CD14-positive monocyte (primary cell): Measurements from ENCODE around the gene MAGEA11. TPM values are rescaled to one million over a fixed set of nuclear protein-coding genes. Genes with fewer than 3 reads are reported as not detected.
"Not testable (repeated sequence)": the region's sequence is repeated elsewhere in the genome, so short reads cannot be mapped to it uniquely, and the experiment has no call there.

ENCODE experiments used
- DNase-seq, 3 donors: peaks; one replicate each; pipeline ENCODE4 v3.0.0-alpha.2; 2011 to 2022
- H2AFZ ChIP-seq: 2 replicates; pipeline ENCODE4 v1.6.0; 2012; ENCODE audit warnings: mild to moderate bottlenecking, low read depth, low read length, inconsistent platforms; ENCODE audit not compliant: insufficient read depth, poor library complexity, severe bottlenecking
- H3K27ac ChIP-seq, 2 donors: 1 replicate in 1 of 2; 2 replicates in 1 of 2; pipeline ENCODE4 v1.5.1; 2012 to 2013; ENCODE audit warnings: low read length in 2 of 2, control low read depth in 1 of 2, inconsistent platforms in 1 of 2, low read depth in 1 of 2, mild to moderate bottlenecking in 1 of 2
- H3K27me3 ChIP-seq, 2 donors: one replicate each; pipeline versions ENCODE4 v1.6.0 to v1.6.1; 2011 to 2013; ENCODE audit warnings: low read length in 2 of 2; ENCODE audit not compliant: control insufficient read depth in 2 of 2, insufficient read depth in 2 of 2
- H3K36me3 ChIP-seq, 2 donors: replicated peaks in 1 of 2; 1 replicate in 1 of 2; 2 replicates in 1 of 2; pipeline versions ENCODE4 v1.5.1 to v1.6.1; 2012 to 2013; ENCODE audit warnings: low read length in 2 of 2, control low read depth in 1 of 2, inconsistent platforms in 1 of 2, mild to moderate bottlenecking in 1 of 2; ENCODE audit not compliant: insufficient read depth in 2 of 2, control insufficient read depth in 1 of 2
- H3K4me1 ChIP-seq, 2 donors: 1 replicate in 1 of 2; 2 replicates in 1 of 2; pipeline versions ENCODE4 v1.5.1 to v1.6.1; 2012 to 2013; ENCODE audit warnings: low read length in 2 of 2, control low read depth in 1 of 2, inconsistent platforms in 1 of 2, mild to moderate bottlenecking in 1 of 2, moderate library complexity in 1 of 2; ENCODE audit not compliant: insufficient read depth in 2 of 2, control insufficient read depth in 1 of 2
- H3K4me2 ChIP-seq: replicated peaks from 2 replicates; pipeline ENCODE3; 2012; ENCODE audit warnings: low read length, moderate library complexity, mild to moderate bottlenecking; ENCODE audit not compliant: poor library complexity, severe bottlenecking; ENCODE audit errors: extremely low read depth
- H3K4me3 ChIP-seq, 3 experiments: fragments of 200-600 bp in 1 of 3; sonication (generic) in 1 of 3; replicated peaks in 1 of 3; 1 replicate in 2 of 3; 2 replicates in 1 of 3; pipeline ENCODE4 v1.5.1; 2011 to 2013; ENCODE audit warnings: low read length in 3 of 3, mild to moderate bottlenecking in 3 of 3, control low read depth in 2 of 3, low read depth in 2 of 3, inconsistent platforms in 1 of 3, moderate library complexity in 1 of 3
- H3K79me2 ChIP-seq: 2 replicates; pipeline ENCODE4 v1.6.0; 2012; ENCODE audit warnings: mild to moderate bottlenecking, control low read depth, inconsistent platforms, low read length, moderate library complexity; ENCODE audit not compliant: insufficient read depth
- H3K9ac ChIP-seq: 2 replicates; pipeline ENCODE4 v1.6.0; 2017; ENCODE audit warnings: low read length, mild to moderate bottlenecking; ENCODE audit not compliant: insufficient read depth, poor library complexity, severe bottlenecking
- H3K9me3 ChIP-seq, 2 donors: replicated peaks in 1 of 2; 1 replicate in 1 of 2; 2 replicates in 1 of 2; pipeline versions ENCODE4 v1.5.1 to v1.6.1; 2012 to 2013; ENCODE audit warnings: low read length in 2 of 2, control low read depth in 1 of 2; ENCODE audit not compliant: control insufficient read depth in 1 of 2, insufficient read depth in 1 of 2
- H4K20me1 ChIP-seq: 2 replicates; pipeline ENCODE4 v1.6.0; 2012; ENCODE audit warnings: mild to moderate bottlenecking, low read length, control low read depth, moderate library complexity; ENCODE audit not compliant: insufficient read depth
- H3K27ac Mint-ChIP-seq, 7 donors: one replicate each; pipeline ENCODE4 v1.8.0; 2020; ENCODE audit warnings: mild to moderate bottlenecking in 7 of 7, mixed read lengths in 7 of 7, moderate library complexity in 6 of 7, inconsistent platforms in 2 of 7
- H3K27me3 Mint-ChIP-seq, 3 donors: one replicate each; pipeline ENCODE4 v1.8.0; 2021 to 2022; ENCODE audit warnings: low read depth in 3 of 3, mild to moderate bottlenecking in 3 of 3, mixed read lengths in 3 of 3, moderate library complexity in 3 of 3, inconsistent platforms in 1 of 3
- H3K36me3 Mint-ChIP-seq, 2 donors: one replicate each; pipeline ENCODE4 v1.8.0; 2020; ENCODE audit warnings: mixed read lengths in 2 of 2, inconsistent platforms in 1 of 2, mild to moderate bottlenecking in 1 of 2
- H3K4me1 Mint-ChIP-seq: one replicate; pipeline ENCODE4 v1.8.0; 2020; ENCODE audit warnings: mild to moderate bottlenecking, mixed read lengths
- H3K4me3 Mint-ChIP-seq, 2 donors: one replicate each; pipeline ENCODE4 v1.8.0; 2020; ENCODE audit warnings: mild to moderate bottlenecking in 2 of 2, mixed read lengths in 2 of 2, moderate library complexity in 1 of 2
- H3K9me3 Mint-ChIP-seq, 7 donors: one replicate each; pipeline ENCODE4 v1.8.0; 2020 to 2022; ENCODE audit warnings: mixed read lengths in 7 of 7, mild to moderate bottlenecking in 6 of 7, moderate library complexity in 6 of 7, inconsistent platforms in 2 of 7
- CTCF ChIP-seq: fragments of 200-600 bp; IDR thresholded peaks from one replicate; pipeline ENCODE4 v1.8.0; 2022; ENCODE audit warnings: antibody characterized with exemption, mild to moderate bottlenecking
- WGBS: methylation state at CpG from one replicate; pipeline ENCODE4 v1.1.5; 2013; ENCODE audit warnings: missing lambda C conversion rate; ENCODE audit not compliant: insufficient coverage; 5-methylcytosine and 5-hydroxymethylcytosine counted together
- intact Hi-C, 2 donors: fragments of 100-400 bp; cut with micrococcal nuclease; formaldehyde crosslinking; loops; one replicate each; pipeline versions ENCODE4 v1.15.0 to v1.15.1; 2023
- polyA plus RNA-seq, 3 donors: library from polyadenylated mRNA; depleted of rRNA in 1 of 3; unstranded in 2 of 3; stranded (reverse) in 1 of 3; fragments of 300-500 nt in 2 of 3; fragments of >200 nt in 1 of 3; fragmentation: Illumina TruSeq in 2 of 3; gene quantifications; 1 replicate in 2 of 3; 2 replicates in 1 of 3; pipeline ENCODE4 v1.2.3, GENCODE V29; 2012 to 2021

The MAGEA11 gene
- polyA plus RNA-seq, 3 donors, result not detected

- TF ChIP-seq CTCF, result no peak
- no peak for DNase-seq
- H3K27ac Mint-ChIP-seq, result peak overlapping the region in 1 of 7 donors; percentile 48
- H3K36me3 Mint-ChIP-seq, result no peaks in the 10 kb centered on the region
- intact Hi-C loops, result no loop called here
- no peaks in the 10 kb centered on the region for H3K4me1 Mint-ChIP-seq
- Histone ChIP-seq H4K20me1 (no peaks in the 10 kb centered on the region), H2AFZ (no peak overlapping the region), H3K4me1 (no peaks in the 10 kb centered on the region), H3K9me3 (no peaks in the 10 kb centered on the region), H3K27ac (no peak overlapping the region), H3K4me3 (no peak overlapping the region), H3K79me2 (no peaks in the 10 kb centered on the region), H3K36me3 (no peaks in the 10 kb centered on the region), H3K27me3 (no peaks in the 10 kb centered on the region), H3K4me2 (no peak overlapping the region), H3K9ac (no peak overlapping the region)
- WGBS, result 90% methylated on average over 10 of the region's 18 CpGs
- no peak overlapping the region for H3K4me3 Mint-ChIP-seq
- peaks cover 0 to 5% (median 2%) of the 10 kb centered on the region in 3 donors for H3K27me3 Mint-ChIP-seq
- peaks cover 0 to 10% (median 2%) of the 10 kb centered on the region in 7 donors for H3K9me3 Mint-ChIP-seq
These were observed 46.3 kb downstream of the MAGEA11 start for GRCh38 chrX:149758068-149758714.

- H4K20me1 ChIP-seq, H3K79me2 ChIP-seq, H2AFZ ChIP-seq, H3K4me1 Mint-ChIP-seq, H3K9ac ChIP-seq, H3K27ac Mint-ChIP-seq, H3K4me2 ChIP-seq, H3K9me3 Mint-ChIP-seq, H3K27me3 ChIP-seq, H3K4me3 ChIP-seq, H3K36me3 ChIP-seq, H3K4me1 ChIP-seq, H3K27ac ChIP-seq, intact Hi-C loops, H3K36me3 Mint-ChIP-seq, DNase-seq, H3K9me3 ChIP-seq, H3K27me3 Mint-ChIP-seq, H3K4me3 Mint-ChIP-seq: not testable (repeated sequence)
- WGBS, result 93% methylated on average over 5 of the region's 17 CpGs
These were observed 46.8 kb downstream of the MAGEA11 start for GRCh38 chrX:149758715-149759078.
